ENCODE results near the gene KPRP.

GRCh38 chr1:152741656-152742055 lies 16.2 kb upstream of the KPRP start:
- TF ChIP-seq EZH2 (IDR thresholded peaks at IDR 0.05; ENCODE audit: insufficient read depth, poor library complexity, severe bottlenecking): no peak
- TF ChIP-seq EZH2phosphoT487 (IDR thresholded peaks at IDR 0.05; ENCODE audit: insufficient read depth, low read depth): no peak
